ENCODE measurements around the gene AP1G2. TPM values are rescaled to one million over a fixed set of nuclear protein-coding genes. Genes with fewer than 3 reads are reported as not detected.

Gene AP1G2
- total and polyA plus RNA-seq, 2 donors (not counting 1 experiment from before 2014, with no cell fraction given): 648 to 1,185 TPM

DNA sequence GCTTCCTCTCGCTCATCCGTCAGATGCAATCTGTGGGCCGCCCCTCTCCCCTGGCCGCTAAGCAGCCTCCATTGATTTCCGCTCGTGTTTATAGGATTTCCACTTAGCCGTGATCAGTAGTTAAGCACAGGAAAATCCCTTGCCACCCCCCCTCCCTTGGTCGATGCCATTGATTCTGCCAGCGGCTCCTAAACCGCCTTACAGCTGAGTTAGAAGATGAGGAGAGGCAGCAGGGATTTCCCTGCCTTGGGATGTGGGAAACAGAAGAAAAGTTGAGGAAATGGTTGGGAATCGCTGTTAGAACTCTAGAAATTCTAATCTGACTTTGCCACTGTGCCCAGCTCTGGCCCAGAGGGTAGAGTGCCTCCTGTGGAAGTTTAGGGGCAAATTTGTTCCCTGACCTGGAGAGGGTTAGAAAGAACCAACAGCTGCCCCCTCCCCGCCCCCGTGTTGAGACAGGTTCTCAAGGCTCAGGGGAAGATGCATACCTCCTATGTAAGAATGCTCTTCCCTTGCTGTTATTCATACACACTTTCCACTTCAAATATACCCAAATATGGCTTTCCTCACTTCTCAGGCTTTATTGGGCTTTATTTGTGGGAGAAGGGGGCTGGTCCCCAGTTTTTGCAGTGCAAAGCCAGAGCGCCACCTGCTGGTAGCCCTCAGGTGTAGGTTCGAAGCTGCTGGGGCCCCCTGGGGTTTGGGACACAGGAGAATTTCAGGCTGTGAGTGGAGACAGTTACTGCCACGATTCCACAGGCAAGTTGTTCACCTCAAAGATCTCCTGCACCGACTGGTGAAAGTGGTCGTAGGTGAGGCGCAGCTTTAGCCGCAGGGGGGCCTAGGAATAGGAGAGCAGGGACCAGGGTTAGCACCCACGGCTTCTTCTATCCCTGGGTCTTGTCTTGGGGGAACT, 8.3 kb downstream of the AP1G2 start:
- no peak overlapping the region for H3K27ac ChIP-seq (ENCODE audit: low read length in 2 of 2)
- H4K20me1 ChIP-seq (ENCODE audit: control insufficient read depth, insufficient read depth, low read length, poor library complexity, severe bottlenecking): peaks cover 17% of the 10 kb centered on the region
- H3K36me3 ChIP-seq (replicated peaks in 1 of 2; ENCODE audit: control extremely low read depth in 1 of 2, control insufficient read depth in 1 of 2, extremely low read depth in 1 of 2, insufficient read depth in 2 of 2, low read length in 1 of 2): peaks cover 0 to 62% of the 10 kb centered on the region in 2 experiments
- peaks cover 15 to 29% of the 10 kb centered on the region in 2 donors for H3K4me1 ChIP-seq (ENCODE audit: control insufficient read depth in 2 of 2, insufficient read depth in 2 of 2, low read length in 2 of 2)
- ATAC-seq (ENCODE audit: low read depth): no peak
- H3K4me1 Mint-ChIP-seq: peaks cover 46% of the 10 kb centered on the region
- no peak overlapping the region for H3K4me2 ChIP-seq (replicated peaks; ENCODE audit: low read depth, low read length, poor library complexity, severe bottlenecking)
- POLR2A ChIA-PET: interaction anchor here (0.9 to 1.1 kb wide), 2 partner anchors 8 to 77 kb away, joined by 3 read pairs; partner anchors contain the start of gene AP1G2
- intact Hi-C loops (cut with micrococcal nuclease): loop anchor here (1.0 to 10.0 kb wide), 5 partner anchors 20 to 656 kb away; partner anchors contain the start of genes ACIN1, C14orf119, CHMP4A and DCAF11
- H3K27me3 Mint-ChIP-seq: no peaks in the 10 kb centered on the region
- H3K79me2 ChIP-seq (ENCODE audit: control insufficient read depth, insufficient read depth, low read length): peaks cover 14% of the 10 kb centered on the region
- CTCF ChIA-PET: interaction anchor here (0.6 to 12.4 kb wide), 20 partner anchors 7 to 588 kb away, joined by 3 to 335 read pairs (median 4); partner anchors contain the start of genes AP1G2, NGDN, PABPN1 and RNF31
- no peak overlapping the region for H3K27ac Mint-ChIP-seq
- H2AFZ ChIP-seq (ENCODE audit: insufficient read depth, low read depth, low read length, poor library complexity, severe bottlenecking): no peak overlapping the region
- TF ChIP-seq, protein P1, sequence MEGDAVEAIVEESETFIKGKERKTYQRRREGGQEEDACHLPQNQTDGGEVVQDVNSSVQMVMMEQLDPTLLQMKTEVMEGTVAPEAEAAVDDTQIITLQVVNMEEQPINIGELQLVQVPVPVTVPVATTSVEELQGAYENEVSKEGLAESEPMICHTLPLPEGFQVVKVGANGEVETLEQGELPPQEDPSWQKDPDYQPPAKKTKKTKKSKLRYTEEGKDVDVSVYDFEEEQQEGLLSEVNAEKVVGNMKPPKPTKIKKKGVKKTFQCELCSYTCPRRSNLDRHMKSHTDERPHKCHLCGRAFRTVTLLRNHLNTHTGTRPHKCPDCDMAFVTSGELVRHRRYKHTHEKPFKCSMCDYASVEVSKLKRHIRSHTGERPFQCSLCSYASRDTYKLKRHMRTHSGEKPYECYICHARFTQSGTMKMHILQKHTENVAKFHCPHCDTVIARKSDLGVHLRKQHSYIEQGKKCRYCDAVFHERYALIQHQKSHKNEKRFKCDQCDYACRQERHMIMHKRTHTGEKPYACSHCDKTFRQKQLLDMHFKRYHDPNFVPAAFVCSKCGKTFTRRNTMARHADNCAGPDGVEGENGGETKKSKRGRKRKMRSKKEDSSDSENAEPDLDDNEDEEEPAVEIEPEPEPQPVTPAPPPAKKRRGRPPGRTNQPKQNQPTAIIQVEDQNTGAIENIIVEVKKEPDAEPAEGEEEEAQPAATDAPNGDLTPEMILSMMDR (IDR thresholded peaks at IDR 0.05): peak; percentile 94
- TF ChIP-seq EZH2 (IDR thresholded peaks at IDR 0.05; ENCODE audit: borderline replicate concordance, insufficient read depth, low read depth, low read length, poor library complexity, severe bottlenecking): no peak
- no peaks in the 10 kb centered on the region for H3K9me3 ChIP-seq (ENCODE audit: control extremely low read depth in 1 of 3, control insufficient read depth in 2 of 3, insufficient read depth in 1 of 3, low read length in 2 of 3)
- 84% methylated on average over 19 of the region's 21 CpGs for WGBS (ENCODE audit: insufficient coverage)
- no peak overlapping the region for H3K4me3 Mint-ChIP-seq
- H3K9me3 Mint-ChIP-seq (ENCODE audit: insufficient read depth): no peaks in the 10 kb centered on the region
- H3K27me3 ChIP-seq (replicated peaks in 1 of 4; ENCODE audit: control extremely low read depth in 1 of 4, control insufficient read depth in 3 of 4, insufficient read depth in 4 of 4, low read length in 3 of 4): no peaks in the 10 kb centered on the region
- peak; percentile 78 for DNase-seq
- H3K4me3 ChIP-seq (ENCODE audit: control extremely low read depth in 1 of 5, extremely low read depth in 1 of 5, insufficient read depth in 1 of 5, low read depth in 2 of 5, low read length in 4 of 5): no peak overlapping the region
- H3K9ac ChIP-seq (ENCODE audit: low read length): no peak overlapping the region
